Stimulated activated CD8-positive, alpha-beta memory T cell treated with anti-CD3 and anti-CD28 coated beads, Interleukin-15, amount 100 ng/mL, for 4 hours (primary cell): ENCODE data around the gene KCTD19.
"Not testable (repeated sequence)": the region's sequence is repeated elsewhere in the genome, so short reads cannot be mapped to it uniquely, and the experiment has no call there.

Experiments
- DNase-seq, 2 donors: peaks; one replicate each; pipeline ENCODE4 v3.0.0-alpha.2; 2020; ENCODE audit warnings: low read depth in 2 of 2

The KCTD19 gene

DNA sequence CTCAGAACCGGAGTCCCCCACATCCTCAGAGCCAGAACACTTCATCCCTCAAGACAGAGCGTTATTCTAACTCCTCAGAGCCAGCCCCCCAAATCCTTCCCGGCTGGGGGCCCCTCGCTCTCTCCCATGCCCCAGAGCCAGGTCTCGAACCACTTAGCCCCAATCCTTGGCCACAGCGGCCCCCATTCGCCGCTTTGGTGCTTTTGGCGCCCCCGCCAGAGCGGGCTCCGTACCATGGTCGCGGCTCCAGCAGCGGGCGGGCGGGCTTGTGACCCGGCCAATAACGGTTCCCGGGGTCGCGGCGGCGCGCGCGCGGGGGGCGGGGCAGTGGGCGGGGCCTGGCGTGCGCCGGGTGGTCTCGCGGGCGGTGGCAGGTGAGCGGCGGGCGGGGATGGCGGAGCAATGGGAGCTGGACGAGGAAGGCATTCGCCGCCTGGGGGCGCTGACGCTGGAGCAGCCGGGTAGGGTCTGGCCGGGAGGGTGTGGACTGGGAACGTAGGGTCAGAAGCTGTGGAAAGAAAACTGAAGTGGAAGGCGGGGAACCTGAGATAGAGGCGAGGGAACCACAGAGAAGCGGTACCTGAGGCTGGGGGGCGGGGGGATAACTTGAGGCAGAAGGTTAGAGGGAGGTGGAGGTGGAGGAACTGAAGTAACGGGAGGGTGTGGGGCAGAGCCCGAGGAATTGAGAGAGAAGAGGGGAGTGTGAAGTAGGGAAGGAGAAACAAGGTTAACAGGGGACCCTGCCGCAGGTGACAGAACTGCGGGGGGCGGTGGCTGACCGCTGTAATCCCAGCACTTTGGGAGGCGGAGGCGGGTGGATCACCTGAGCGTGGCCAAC is at the start of gene KCTD19, which contains the start of gene LRRC36:
KCTD19 (minus strand) TSS at position 270 of the 838 bp plus-strand sequence; CDS start at position 236, 34 bp downstream.
LRRC36 (plus strand) TSS at position 344 of the 838 bp plus-strand sequence; CDS start at position 392, 48 bp downstream.
- peak; percentile 28 to 42 for DNase-seq

DNA sequence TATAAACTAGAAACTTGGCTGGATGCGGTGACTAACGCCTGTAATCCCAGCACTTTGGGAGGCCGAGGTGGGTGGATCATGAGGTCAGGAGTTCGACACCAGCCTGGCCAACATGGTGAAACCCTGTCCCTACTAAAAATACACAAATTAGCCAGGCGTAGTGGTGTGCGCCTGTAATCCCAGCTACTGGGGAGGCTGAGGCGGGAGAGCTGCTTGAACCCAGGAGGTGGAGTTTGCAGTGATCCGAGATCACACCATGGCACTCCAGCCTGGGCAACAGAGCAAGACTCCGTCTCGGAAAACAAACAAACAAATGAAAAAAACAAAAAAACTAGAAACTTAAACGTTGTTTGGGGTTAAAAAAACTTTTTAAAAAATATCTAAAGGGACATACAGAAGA is 49.5 kb upstream of the KCTD19 start:
- DNase-seq: not testable (repeated sequence)

DNA sequence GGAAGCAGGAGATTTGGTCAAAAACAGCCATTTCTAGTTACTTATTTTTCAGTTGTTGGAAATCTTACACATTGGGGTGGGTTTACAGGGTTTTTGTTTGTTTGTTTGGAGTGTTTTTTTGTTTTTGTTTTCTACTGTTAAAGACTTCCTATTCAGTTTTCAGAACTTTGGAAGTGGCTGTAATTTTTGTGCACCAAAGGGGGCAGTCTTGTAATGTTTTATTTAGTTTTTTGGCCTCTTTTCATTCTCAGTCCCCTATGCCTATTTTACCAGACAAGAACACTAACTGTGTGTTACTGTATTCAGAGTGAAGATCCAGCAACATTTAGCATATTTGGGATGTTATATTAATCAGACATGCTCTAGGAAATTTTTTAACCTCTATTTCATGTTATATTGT is 46.1 kb upstream of the KCTD19 start:
- DNase-seq: no peak

DNA sequence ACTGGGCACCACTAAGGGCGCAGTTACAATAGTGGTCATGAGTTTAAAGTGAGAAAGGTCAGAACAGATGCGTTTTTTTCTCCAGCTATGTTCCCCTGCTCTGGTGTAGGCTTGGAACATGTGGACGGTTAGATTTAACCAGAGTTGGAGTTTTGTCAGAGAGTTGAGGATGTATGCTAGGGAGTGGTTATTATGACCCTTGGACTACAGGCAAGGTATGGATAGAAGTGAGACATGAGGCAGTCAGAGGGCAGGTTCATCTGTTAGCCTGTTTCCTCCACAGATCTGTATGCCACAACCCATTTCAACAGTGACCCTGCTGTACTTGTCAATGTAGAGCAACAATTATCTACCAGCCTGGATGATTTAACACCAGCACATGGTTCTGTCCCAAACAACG is 44.1 kb upstream of the KCTD19 start:
- DNase-seq: no peak

DNA sequence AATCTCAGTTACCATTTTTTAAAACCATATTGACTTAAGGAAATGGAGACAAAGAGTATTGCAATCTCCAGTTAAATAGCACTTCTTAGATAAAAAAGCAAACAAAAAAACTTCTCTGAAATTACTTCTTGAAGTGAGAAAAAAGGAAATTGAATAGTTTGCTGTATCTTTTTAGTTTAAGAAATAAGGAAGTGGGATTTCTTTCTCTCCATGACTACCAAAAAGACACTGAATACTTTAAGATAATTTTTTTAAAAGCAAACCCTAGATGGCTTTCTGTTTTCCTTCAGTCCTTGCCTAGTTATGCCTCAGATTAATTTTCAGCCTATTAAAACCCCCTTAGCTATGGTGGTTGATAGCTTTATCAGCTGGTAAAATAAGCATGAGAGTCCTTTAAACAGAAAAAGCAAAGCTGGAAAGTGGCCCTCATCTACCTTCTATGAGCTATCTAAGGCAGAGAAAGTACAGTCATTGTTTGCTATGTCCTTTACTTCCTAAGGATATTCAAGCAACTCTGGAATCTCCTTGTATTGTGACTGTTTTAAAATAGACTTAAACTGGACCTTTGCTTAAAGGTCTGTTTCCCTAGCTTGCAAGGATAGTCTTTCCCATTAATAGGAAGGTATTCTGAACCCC is 38.2 kb upstream of the KCTD19 start:
- DNase-seq: no peak

DNA sequence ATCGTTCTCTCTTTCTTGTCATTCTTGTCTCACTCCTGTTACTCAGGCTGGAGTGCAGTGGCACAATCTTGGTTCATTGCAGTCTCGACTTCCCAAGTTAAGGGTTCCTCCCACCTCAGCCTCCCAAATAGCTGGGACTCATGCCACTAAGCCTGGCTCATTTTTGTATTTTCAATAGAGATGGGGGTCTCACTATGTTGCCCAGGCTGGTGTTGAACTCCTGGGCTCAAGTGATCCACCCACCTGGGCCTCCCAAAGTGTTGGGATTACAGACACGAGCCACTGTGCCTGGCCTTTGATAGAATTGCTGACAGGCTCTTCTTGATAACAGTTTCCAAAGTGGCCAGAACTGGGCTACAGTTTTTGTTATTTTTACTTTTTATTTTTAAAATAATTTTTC is 34.5 kb upstream of the KCTD19 start:
- no peak for DNase-seq

DNA sequence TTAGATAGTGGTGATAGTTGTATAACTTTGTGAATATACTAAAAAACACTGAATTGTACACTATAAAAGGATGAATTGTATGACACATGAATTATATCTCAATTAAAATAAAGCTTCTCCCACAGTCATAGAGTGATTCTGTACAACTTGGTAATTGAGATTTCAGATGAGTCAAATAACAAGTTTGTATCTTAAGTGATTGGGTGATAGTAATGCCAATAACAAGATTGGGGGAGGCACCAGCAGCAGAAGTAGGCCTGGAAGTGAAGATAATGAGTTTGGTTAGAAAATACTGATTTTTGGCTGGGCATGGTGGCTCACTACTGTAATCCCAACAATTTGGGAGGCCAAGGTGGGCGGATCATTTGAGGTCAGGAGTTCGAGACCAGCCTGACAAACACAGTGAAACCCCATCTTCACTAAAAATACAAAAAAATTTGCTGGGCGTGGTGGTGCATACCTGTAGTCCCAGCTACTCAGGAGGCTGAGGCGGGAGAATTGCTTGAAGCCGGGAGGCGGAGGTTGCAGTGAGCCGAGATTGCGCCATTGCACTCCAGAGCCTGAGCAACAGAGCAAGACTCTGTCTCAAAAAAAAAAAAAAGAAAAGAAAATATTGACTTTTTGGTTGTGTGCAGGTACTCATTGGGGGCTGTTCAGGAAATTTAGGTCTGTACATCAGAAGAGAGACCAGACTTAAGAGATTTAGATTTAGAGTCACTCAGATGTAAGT is 33.2 kb upstream of the KCTD19 start:
- DNase-seq: not testable (repeated sequence)

DNA sequence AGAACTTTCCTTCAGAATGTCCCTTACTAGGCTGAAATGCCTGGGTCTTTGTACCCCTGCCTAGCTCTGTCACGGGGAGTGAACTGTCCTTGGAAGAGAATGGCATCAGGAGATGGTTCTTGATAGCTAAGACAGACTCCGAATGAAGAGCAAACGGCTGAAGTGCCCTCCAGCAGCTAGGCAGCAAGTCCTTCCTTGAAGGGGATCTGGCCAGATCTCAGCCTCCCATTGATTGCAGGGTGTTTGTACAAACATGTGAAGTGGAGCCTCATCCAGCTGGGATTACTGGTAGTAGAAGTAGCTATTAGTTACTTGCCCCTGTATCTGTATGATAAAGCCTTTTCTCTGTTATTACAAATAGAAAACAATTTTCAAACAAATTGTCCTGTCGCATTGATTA is 31.0 kb upstream of the KCTD19 start:
- no peak for DNase-seq

DNA sequence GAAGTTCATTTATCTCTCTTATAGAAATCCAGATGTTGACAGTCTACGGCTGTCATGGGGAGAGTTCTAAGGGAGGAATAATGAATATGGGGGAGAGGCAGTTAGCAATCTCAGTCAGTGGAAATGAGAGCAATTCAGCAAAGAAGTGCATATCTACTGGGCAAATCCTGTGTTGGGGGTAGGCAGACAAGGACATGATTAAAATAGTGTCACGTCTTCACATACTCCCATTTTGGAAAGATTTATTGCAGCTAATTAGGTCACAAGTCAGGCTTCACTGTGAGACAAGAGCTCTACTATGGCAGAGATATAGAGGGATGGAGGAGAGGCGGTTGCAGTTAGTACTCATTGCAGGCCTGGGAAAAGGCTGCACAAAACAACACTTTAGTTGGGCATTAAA is 29.9 kb upstream of the KCTD19 start:
- no peak for DNase-seq

DNA sequence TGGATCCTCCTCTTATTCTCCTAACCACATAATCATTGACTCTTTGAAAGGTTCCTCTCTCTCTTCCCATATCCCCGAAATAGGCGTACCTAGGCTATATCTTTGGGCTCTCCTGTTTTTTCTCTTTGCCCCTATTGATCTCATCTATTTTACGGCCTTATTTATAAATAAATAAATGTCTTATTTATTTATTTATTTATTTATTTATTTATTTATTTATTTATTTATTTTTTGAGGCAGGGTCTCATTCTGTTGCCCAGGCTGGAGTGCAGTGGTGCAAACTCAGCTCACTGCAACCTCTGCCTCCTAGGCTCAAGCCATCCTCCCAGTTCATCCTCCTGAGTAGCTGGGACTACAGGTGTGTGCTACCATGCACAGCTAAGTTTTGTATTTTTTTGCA is 25.9 kb upstream of the KCTD19 start:
- DNase-seq: not testable (repeated sequence)

DNA sequence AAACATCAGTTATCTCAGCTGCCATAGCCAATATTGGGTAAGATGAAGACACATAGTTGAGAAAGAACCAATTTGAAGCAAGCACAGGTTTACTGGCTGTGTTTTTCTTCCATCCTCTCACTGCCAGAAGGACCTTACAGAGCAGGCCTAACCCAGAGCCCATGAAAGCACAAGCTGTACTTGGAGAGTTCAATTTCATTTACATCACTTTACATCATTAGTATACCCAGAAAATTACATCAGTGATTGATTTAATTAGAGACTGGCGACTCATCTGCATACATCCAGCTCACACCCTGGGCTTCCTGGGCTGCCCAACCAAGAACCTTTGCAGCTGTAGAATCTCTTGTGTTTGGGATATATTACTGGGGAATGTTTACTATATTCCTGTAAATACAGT is 23.8 kb upstream of the KCTD19 start:
- no peak for DNase-seq

DNA sequence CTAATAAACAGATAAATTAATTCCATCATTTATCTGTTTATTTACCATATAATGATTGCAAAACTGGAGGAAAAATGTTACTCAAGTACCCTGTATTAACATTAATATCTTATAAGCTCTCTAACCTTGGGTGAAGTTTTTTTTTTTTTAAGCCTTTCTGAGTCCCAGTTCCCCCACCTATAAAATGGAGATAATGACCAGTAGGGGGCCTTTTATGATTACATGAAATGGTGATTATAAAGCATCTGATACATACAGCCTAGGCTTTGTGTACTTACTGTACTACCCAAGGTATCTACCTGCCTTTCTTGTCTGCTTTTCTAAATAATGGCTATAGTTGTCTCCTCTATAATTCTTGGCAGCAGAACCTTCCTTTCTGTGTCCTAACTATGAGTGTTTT is 22.6 kb upstream of the KCTD19 start:
- no peak for DNase-seq

DNA sequence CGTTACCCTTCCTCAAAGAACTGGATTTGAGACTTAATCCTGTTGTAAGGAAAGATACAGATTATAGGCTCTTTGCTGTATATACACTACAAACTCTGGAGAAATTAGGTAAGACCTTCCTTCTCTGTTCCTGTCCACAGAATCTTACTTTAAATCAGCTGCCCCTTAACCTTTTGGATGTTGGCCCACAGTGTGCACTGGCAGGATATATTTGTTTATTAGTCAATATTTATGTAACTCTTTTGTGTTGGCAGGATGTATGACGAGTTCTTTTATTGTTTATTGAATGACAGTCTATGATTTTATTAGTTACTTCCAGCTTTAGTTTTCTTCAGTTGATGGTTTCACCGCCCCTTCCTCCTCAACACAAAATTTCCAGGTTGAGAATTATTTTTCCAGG is 19.8 kb upstream of the KCTD19 start:
- DNase-seq: no peak

DNA sequence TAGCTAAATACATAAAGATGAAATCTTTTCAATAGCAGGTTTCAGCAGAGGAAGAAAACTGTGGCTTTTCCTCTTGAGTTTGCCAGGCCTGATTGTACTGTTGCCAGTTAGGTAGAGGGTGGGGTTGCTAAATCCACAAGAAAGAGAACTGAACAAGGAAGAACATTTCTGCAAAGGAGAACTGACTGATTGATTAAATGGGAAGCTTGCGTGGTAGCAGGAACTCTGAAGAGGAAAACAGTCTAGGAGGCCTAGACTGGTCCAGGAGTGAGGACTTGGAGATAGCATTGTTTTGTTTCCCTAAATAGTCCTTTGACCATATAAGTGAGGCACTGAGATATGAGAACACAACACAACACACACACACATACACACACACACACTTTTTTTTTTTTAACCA is 18.9 kb upstream of the KCTD19 start:
- DNase-seq: no peak

DNA sequence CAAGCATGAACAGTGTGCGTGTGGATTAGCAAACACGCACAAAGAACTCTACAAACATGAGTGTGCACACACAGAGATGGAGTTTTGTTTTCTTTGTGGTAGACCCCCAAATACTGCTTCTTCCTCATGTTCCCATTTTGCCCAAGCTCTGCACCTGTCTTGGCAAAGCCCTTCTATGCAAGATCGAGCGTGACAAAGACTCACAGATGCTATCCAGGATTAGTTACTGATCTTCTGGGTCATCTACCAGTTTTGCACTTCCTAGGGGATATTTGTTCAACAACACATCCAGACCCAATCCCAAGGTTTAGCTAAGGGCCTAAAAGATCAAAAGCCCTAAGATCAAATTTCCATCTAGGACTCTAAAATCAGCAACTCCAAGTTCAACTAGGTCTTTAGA is 16.1 kb upstream of the KCTD19 start:
- no peak for DNase-seq

DNA sequence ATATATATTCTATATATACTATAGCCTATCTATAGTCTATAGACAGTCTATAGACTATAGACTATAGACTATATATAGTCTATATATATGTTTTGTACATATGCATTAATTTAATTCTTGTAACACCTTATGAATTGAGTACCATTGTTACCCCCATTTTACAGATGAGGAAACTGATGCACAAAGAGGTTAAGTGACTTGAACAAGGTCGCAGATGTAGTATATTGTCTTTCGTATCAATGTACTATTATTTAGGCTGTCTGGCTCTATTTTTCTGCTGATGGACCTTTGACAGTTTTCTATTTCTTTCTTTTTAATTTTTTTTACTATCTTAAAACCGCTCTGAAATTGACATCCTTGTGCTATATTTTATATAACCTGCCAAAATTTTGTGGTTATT is 14.7 kb upstream of the KCTD19 start:
- DNase-seq: no peak

DNA sequence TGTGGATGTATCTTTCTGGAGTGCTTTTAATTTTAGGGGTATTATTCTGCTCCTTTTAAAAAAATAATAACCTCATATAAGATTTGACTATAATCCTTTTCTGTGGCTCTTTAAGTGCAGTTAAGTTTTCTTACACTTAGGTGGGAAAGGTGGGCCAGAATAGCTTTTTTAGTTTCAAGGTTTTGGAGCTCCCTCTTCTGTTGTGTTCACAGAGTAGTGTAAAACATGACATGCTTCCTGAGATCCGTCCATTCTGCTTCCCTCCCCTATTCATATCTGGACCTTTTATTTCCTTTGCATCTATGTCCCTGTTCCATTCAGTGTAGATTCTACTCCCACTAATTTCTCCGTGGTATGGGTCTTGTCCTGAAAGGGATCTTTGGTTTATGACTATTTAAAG is 12.9 kb upstream of the KCTD19 start:
- DNase-seq: no peak

DNA sequence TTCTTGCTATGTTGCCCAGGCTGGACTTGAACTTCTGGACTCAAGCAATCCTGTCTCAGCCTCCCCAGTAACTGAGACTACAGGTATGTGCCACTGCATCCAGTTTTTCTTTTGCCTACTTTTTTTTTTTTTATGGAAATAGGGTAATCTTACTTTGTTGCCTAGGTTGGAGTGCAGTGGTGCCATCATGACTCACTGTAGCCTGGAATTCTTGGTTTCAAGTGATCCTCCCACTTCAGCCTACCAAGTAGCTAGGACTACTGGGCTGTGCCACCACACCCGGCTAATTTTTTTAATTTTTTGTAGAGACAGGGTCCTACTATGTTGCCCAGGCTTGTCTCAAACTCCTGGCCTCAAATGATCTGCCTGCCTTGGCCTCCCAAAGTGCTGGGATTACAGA is 10.1 kb upstream of the KCTD19 start:
- no peak for DNase-seq

DNA sequence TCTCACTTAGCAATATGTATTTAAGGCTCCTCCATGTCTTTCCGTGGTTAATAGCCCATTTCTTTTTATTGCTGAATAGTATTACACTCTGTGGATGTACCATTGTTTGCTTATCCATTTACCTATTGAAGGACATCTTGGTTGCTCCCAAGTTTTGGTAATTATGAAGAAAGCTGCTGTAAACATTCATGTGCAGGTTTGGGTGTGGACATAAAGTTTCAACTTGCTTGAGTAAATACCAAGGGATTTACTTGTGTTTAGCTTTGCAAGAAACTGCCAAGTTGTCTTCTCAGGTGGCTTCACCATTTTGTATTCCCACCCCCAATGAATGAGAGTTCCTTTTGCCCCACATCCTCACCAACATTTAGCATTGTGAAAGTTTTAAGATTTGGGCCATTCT is 9.6 kb upstream of the KCTD19 start:
- DNase-seq: no peak

DNA sequence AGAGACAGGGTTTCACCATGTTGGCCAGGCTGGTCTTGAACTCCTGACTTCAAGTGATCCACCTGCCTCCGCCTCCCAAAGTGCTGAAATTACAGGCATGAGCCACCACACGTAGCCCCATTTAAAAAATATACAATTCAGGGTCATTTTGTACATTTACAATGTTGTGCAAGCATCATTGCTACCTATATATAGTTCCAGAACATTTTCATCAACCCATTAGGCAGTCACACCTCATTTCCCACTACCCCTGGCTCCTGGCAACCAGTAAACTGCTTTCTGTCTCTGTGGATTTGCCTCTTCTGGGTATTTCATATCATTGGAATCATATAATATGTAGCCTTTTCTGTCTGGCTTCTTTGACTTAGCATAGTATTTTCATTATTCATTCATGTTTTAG is 6.8 kb upstream of the KCTD19 start:
- DNase-seq: no peak

DNA sequence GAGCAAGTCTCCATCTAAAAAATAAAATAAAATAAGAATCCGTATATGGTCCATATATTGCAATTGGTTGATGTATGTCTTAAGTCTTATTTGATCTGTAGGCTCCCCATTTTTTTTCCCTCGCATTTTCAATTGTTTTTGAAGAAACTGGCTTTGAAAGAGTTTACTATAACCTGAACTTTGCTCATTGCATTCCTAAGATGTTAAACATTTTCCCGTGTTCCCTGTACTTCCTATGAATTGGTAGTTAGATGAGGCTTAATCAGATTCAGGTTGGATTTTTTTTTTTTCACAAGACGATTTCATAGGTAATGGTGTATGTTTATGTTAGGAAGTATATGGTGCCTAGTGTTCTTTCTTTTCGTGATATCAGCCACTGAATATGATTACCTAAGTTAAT is 3.4 kb upstream of the KCTD19 start:
- no peak for DNase-seq

DNA sequence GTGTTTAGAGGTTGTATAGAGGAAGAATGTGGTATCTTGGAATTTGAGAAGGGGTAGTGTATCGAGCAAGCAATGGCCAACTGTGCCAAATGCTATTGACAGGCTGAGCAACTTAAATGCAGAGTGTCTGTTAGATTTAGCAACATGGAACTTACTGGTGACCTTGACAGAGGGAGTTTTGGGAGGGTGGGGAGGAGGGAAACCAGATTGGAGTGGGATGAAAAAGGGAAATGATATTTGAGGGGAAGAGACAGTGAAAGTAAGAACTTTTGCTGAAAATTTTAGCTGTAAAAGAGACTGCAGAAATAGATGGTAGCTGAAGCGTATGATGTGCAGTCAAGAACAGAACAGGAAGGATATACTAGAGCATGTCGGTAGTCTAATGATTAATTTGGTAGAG is 1.2 kb upstream of the KCTD19 start:
- DNase-seq: no peak

DNA sequence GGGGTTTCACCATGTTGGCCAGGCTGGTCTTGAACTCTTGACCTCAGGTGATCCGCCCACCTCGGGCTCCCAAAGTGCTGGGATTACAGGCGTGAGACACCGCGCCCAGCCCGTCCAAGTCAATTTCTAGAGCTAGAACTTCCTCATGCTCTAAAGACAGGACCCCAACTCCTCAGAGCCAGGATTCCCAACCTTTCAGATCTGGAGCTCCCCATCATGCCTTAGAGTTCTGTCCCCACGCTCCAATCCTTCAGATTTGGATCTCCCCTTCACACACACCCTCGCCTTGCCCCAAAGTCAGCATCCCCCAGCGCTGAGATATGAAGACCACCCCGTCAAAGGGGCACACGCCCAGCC is 448 bp downstream of the KCTD19 start:
- DNase-seq: no peak
